Vagina (tissue), 2 donors: ENCODE results near the gene DOCK11.

Experiments
- POLR2A ChIP-seq, 2 donors: fragments of 450-650 bp; IDR thresholded peaks; one replicate each; pipeline ENCODE4 v1.6.1; 2017; ENCODE audit warnings: antibody characterized with exemption in 2 of 2, mild to moderate bottlenecking in 2 of 2, moderate library complexity in 2 of 2
- POLR2AphosphoS5 ChIP-seq, 2 donors: sonication (generic); formaldehyde crosslinking; IDR thresholded peaks; one replicate each; pipeline ENCODE4 v1.9.0; 2017; ENCODE audit warnings: antibody characterized with exemption in 2 of 2, mild to moderate bottlenecking in 2 of 2, low read depth in 1 of 2; ENCODE audit not compliant: insufficient read depth in 1 of 2
- TF ChIP-seq, protein P1 (sequence below), 3 experiments: fragments of 450-650 bp in 2 of 3; fragments of 200-600 bp in 1 of 3; sonication (generic) in 1 of 3; IDR thresholded peaks; one replicate each; pipeline ENCODE4 v1.5.1; 2017 to 2019; ENCODE audit warnings: antibody characterized with exemption in 3 of 3, mild to moderate bottlenecking in 2 of 3, moderate library complexity in 2 of 3

DNA sequence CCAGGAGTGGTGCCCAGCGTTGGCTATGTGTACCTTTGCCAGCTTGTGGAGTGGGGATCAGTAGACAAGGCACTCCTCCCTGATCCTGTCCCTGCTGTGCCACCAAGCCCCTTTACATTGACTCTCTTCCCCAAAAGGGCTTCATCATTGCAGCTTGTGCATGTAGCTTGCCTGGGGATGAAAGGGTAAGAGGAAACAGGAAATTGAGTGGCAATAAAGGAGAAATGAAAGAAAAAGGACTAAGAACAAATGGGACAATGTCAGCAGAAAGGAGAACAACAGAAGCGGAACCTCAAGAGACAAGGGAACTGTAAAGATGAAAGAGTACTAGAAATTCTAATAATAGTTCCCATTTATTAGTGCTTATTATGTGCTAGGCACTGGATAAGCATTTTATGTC, 223.1 kb downstream of the DOCK11 start:
- TF ChIP-seq, protein P1, sequence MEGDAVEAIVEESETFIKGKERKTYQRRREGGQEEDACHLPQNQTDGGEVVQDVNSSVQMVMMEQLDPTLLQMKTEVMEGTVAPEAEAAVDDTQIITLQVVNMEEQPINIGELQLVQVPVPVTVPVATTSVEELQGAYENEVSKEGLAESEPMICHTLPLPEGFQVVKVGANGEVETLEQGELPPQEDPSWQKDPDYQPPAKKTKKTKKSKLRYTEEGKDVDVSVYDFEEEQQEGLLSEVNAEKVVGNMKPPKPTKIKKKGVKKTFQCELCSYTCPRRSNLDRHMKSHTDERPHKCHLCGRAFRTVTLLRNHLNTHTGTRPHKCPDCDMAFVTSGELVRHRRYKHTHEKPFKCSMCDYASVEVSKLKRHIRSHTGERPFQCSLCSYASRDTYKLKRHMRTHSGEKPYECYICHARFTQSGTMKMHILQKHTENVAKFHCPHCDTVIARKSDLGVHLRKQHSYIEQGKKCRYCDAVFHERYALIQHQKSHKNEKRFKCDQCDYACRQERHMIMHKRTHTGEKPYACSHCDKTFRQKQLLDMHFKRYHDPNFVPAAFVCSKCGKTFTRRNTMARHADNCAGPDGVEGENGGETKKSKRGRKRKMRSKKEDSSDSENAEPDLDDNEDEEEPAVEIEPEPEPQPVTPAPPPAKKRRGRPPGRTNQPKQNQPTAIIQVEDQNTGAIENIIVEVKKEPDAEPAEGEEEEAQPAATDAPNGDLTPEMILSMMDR (IDR thresholded peaks at IDR 0.05) = no peak
- no peak for TF ChIP-seq POLR2A (IDR thresholded peaks at IDR 0.05)
- no peak for TF ChIP-seq POLR2AphosphoS5 (IDR thresholded peaks at IDR 0.05; ENCODE audit: insufficient read depth in 1 of 2, low read depth in 1 of 2)
